ENCODE data around the gene PRODH2.
"Not testable (repeated sequence)": the region's sequence is repeated elsewhere in the genome, so short reads cannot be mapped to it uniquely, and the experiment has no call there.

PRODH2 gene

GRCh38 chr19:35844482-35845214 is 32.0 kb upstream of the PRODH2 start:
- Histone ChIP-seq H3K27ac (ENCODE audit: low read depth, low read length) (no peak overlapping the region), H3K27me3 (ENCODE audit: insufficient read depth, low read length, poor library complexity) (peaks cover 19% of the 10 kb centered on the region), H2BK15ac (replicated peaks; ENCODE audit: low read depth) (no peak overlapping the region), H3K9ac (ENCODE audit: low read length) (no peak overlapping the region), H3K36me3 (ENCODE audit: control insufficient read depth, insufficient read depth, low read length) (no peaks in the 10 kb centered on the region), H3K56ac (ENCODE audit: low read length) (no peak overlapping the region), H2BK120ac (ENCODE audit: low read depth, low read length) (no peak overlapping the region), H3K79me1 (ENCODE audit: low read length) (no peaks in the 10 kb centered on the region), H3K4me1 (ENCODE audit: control insufficient read depth, low read depth, low read length) (no peaks in the 10 kb centered on the region), H2BK5ac (ENCODE audit: low read length) (no peak overlapping the region), H3K18ac (ENCODE audit: low read length) (no peak overlapping the region), H2AK5ac (ENCODE audit: low read length) (no peak overlapping the region), H4K5ac (ENCODE audit: low read length) (no peak overlapping the region), H3K23ac (ENCODE audit: low read length) (no peak overlapping the region), H3K79me2 (ENCODE audit: control insufficient read depth, insufficient read depth, low read length) (no peaks in the 10 kb centered on the region), H4K8ac (ENCODE audit: low read depth, low read length) (no peak overlapping the region), H3K4me3 (ENCODE audit: low read length) (no peak overlapping the region), H3K4ac (ENCODE audit: low read depth, low read length) (no peak overlapping the region), H3K4me2 (ENCODE audit: low read length) (no peak overlapping the region)
- DNase-seq, result no peak
- WGBS (ENCODE audit: extremely low coverage, insufficient coverage, low lambda C conversion rate), result no CpG with 5 or more reads among the region's 16 CpGs

- Histone ChIP-seq H3K4me1 (ENCODE audit: control insufficient read depth, low read depth, low read length) (no peaks in the 10 kb centered on the region), H3K4ac (ENCODE audit: low read depth, low read length) (no peak overlapping the region), H3K18ac (ENCODE audit: low read length) (no peak overlapping the region), H4K8ac (ENCODE audit: low read depth, low read length) (no peak overlapping the region), H2BK5ac (ENCODE audit: low read length) (no peak overlapping the region), H3K79me2 (ENCODE audit: control insufficient read depth, insufficient read depth, low read length) (no peaks in the 10 kb centered on the region), H3K9ac (ENCODE audit: low read length) (no peak overlapping the region), H2AK5ac (ENCODE audit: low read length) (no peak overlapping the region), H2BK15ac (replicated peaks; ENCODE audit: low read depth) (no peak overlapping the region), H3K36me3 (ENCODE audit: control insufficient read depth, insufficient read depth, low read length) (no peaks in the 10 kb centered on the region), H3K27me3 (ENCODE audit: insufficient read depth, low read length, poor library complexity) (peaks cover 19% of the 10 kb centered on the region), H4K5ac (ENCODE audit: low read length) (no peak overlapping the region), H3K4me3 (ENCODE audit: low read length) (no peak overlapping the region), H3K56ac (ENCODE audit: low read length) (no peak overlapping the region), H3K79me1 (ENCODE audit: low read length) (no peaks in the 10 kb centered on the region), H2BK120ac (ENCODE audit: low read depth, low read length) (no peak overlapping the region), H3K23ac (ENCODE audit: low read length) (no peak overlapping the region), H3K4me2 (ENCODE audit: low read length) (no peak overlapping the region), H3K27ac (ENCODE audit: low read depth, low read length) (no peak overlapping the region)
- WGBS (ENCODE audit: extremely low coverage, insufficient coverage, low lambda C conversion rate), result no CpG with 5 or more reads among the region's 42 CpGs
- DNase-seq, result peak; percentile 78
These were observed 31.2 kb upstream of the PRODH2 start for GRCh38 chr19:35843676-35844481.

GRCh38 chr19:35842666-35843272 is 30.1 kb upstream of the PRODH2 start:
- Histone ChIP-seq H3K4ac (ENCODE audit: low read depth, low read length) (no peak overlapping the region), H4K8ac (ENCODE audit: low read depth, low read length) (no peak overlapping the region)

GRCh38 chr19:35841961-35842595 is 29.4 kb upstream of the PRODH2 start:
- no peaks in the 10 kb centered on the region for H3K79me2 ChIP-seq (ENCODE audit: control insufficient read depth, insufficient read depth, low read length)
- H3K79me1 ChIP-seq (ENCODE audit: low read length), result no peaks in the 10 kb centered on the region
- no peak overlapping the region for H2BK5ac ChIP-seq (ENCODE audit: low read length)
- no peak overlapping the region for H3K56ac ChIP-seq (ENCODE audit: low read length)
- H3K27me3 ChIP-seq (ENCODE audit: insufficient read depth, low read length, poor library complexity), result peaks cover 19% of the 10 kb centered on the region
- no peak overlapping the region for H2BK120ac ChIP-seq (ENCODE audit: low read depth, low read length)
- no peaks in the 10 kb centered on the region for H3K36me3 ChIP-seq (ENCODE audit: control insufficient read depth, insufficient read depth, low read length)
- H4K5ac ChIP-seq (ENCODE audit: low read length), result no peak overlapping the region
- no peak for DNase-seq
- H2BK15ac ChIP-seq (replicated peaks; ENCODE audit: low read depth), result no peak overlapping the region
- H3K9ac ChIP-seq (ENCODE audit: low read length), result no peak overlapping the region
- H3K4me3 ChIP-seq (ENCODE audit: low read length), result no peak overlapping the region
- no CpG with 5 or more reads among the region's 13 CpGs for WGBS (ENCODE audit: extremely low coverage, insufficient coverage, low lambda C conversion rate)
- H2AK5ac ChIP-seq (ENCODE audit: low read length), result no peak overlapping the region
- H3K23ac ChIP-seq (ENCODE audit: low read length), result no peak overlapping the region
- no peak overlapping the region for H3K4ac ChIP-seq (ENCODE audit: low read depth, low read length)
- H4K8ac ChIP-seq (ENCODE audit: low read depth, low read length), result no peak overlapping the region
- H3K27ac ChIP-seq (ENCODE audit: low read depth, low read length), result no peak overlapping the region
- no peaks in the 10 kb centered on the region for H3K4me1 ChIP-seq (ENCODE audit: control insufficient read depth, low read depth, low read length)
- H3K18ac ChIP-seq (ENCODE audit: low read length), result no peak overlapping the region
- no peak overlapping the region for H3K4me2 ChIP-seq (ENCODE audit: low read length)

More at GRCh38 chr19:35842666-35843272, 30.1 kb upstream of the PRODH2 start:
- H2BK5ac ChIP-seq (ENCODE audit: low read length), result no peak overlapping the region
- no CpG with 5 or more reads among the region's 4 CpGs for whole genome bisulfite sequencing (ENCODE audit: extremely low coverage, insufficient coverage, low lambda C conversion rate)
- no peaks in the 10 kb centered on the region for H3K79me2 ChIP-seq (ENCODE audit: control insufficient read depth, insufficient read depth, low read length)
- H3K56ac ChIP-seq (ENCODE audit: low read length), result no peak overlapping the region
- peaks cover 19% of the 10 kb centered on the region for H3K27me3 ChIP-seq (ENCODE audit: insufficient read depth, low read length, poor library complexity)
- H3K18ac ChIP-seq (ENCODE audit: low read length), result no peak overlapping the region
- H3K4me1 ChIP-seq (ENCODE audit: control insufficient read depth, low read depth, low read length), result no peaks in the 10 kb centered on the region
- no peaks in the 10 kb centered on the region for H3K79me1 ChIP-seq (ENCODE audit: low read length)
- no peak overlapping the region for H2BK120ac ChIP-seq (ENCODE audit: low read depth, low read length)
- no peak overlapping the region for H3K4me2 ChIP-seq (ENCODE audit: low read length)
- no peak overlapping the region for H2BK15ac ChIP-seq (replicated peaks; ENCODE audit: low read depth)
- no peak overlapping the region for H2AK5ac ChIP-seq (ENCODE audit: low read length)
- H3K9ac ChIP-seq (ENCODE audit: low read length), result no peak overlapping the region
- H3K36me3 ChIP-seq (ENCODE audit: control insufficient read depth, insufficient read depth, low read length), result no peaks in the 10 kb centered on the region
- H3K23ac ChIP-seq (ENCODE audit: low read length), result no peak overlapping the region
- no peak for DNase-seq
- H4K5ac ChIP-seq (ENCODE audit: low read length), result no peak overlapping the region
- no peak overlapping the region for H3K27ac ChIP-seq (ENCODE audit: low read depth, low read length)
- H3K4me3 ChIP-seq (ENCODE audit: low read length), result no peak overlapping the region

GRCh38 chr19:35836096-35836495 is 23.5 kb upstream of the PRODH2 start:
- not testable (repeated sequence) for H3K23ac ChIP-seq (ENCODE audit: low read length); H3K27ac ChIP-seq (ENCODE audit: low read depth, low read length); H3K36me3 ChIP-seq (ENCODE audit: control insufficient read depth, insufficient read depth, low read length); H2BK15ac ChIP-seq (replicated peaks; ENCODE audit: low read depth); H2BK5ac ChIP-seq (ENCODE audit: low read length); H2BK120ac ChIP-seq (ENCODE audit: low read depth, low read length); H3K4me3 ChIP-seq (ENCODE audit: low read length); H3K79me2 ChIP-seq (ENCODE audit: control insufficient read depth, insufficient read depth, low read length); H3K18ac ChIP-seq (ENCODE audit: low read length); H2AK5ac ChIP-seq (ENCODE audit: low read length); H3K56ac ChIP-seq (ENCODE audit: low read length); H3K27me3 ChIP-seq (ENCODE audit: insufficient read depth, low read length, poor library complexity); H3K4me2 ChIP-seq (ENCODE audit: low read length); H4K8ac ChIP-seq (ENCODE audit: low read depth, low read length); H4K5ac ChIP-seq (ENCODE audit: low read length); H3K79me1 ChIP-seq (ENCODE audit: low read length); H3K9ac ChIP-seq (ENCODE audit: low read length); DNase-seq; H3K4me1 ChIP-seq (ENCODE audit: control insufficient read depth, low read depth, low read length); H3K4ac ChIP-seq (ENCODE audit: low read depth, low read length)
- WGBS (ENCODE audit: extremely low coverage, insufficient coverage, low lambda C conversion rate), result no CpG with 5 or more reads among the region's 11 CpGs

Data from mesendoderm (in vitro differentiated cells).